Trophoblast cell (in vitro differentiated cells and primary cell): ENCODE results near the gene CLDN16.
A peak's percentile ranks its signal among the peaks of the same experiment; 100 is the strongest.

Experiments used
- DNase-seq, 2 donors: peaks; one replicate each; pipeline ENCODE4 v3.0.0-alpha.2; 2016
- H2AFZ ChIP-seq: 2 replicates; pipeline ENCODE4 v1.6.1; 2013; ENCODE audit warnings: low read length, moderate library complexity, mild to moderate bottlenecking; ENCODE audit not compliant: insufficient read depth, poor library complexity
- H2AK5ac ChIP-seq: 2 replicates; pipeline ENCODE4 v1.6.1; 2013; ENCODE audit warnings: mild to moderate bottlenecking, low read length
- H2BK120ac ChIP-seq: 2 replicates; pipeline ENCODE4 v1.6.1; 2013; ENCODE audit warnings: low read length, mild to moderate bottlenecking, moderate library complexity; ENCODE audit not compliant: insufficient read depth, poor library complexity
- H2BK12ac ChIP-seq: 2 replicates; pipeline ENCODE4 v1.6.1; 2013; ENCODE audit warnings: mild to moderate bottlenecking, low read length, moderate library complexity
- H2BK5ac ChIP-seq: 2 replicates; pipeline ENCODE4 v1.6.1; 2013; ENCODE audit warnings: low read length, low read depth, moderate library complexity, mild to moderate bottlenecking; ENCODE audit not compliant: poor library complexity
- H3K14ac ChIP-seq: 2 replicates; pipeline ENCODE4 v1.6.1; 2013; ENCODE audit warnings: mild to moderate bottlenecking, low read length
- H3K18ac ChIP-seq: 2 replicates; pipeline ENCODE4 v1.6.1; 2013; ENCODE audit warnings: mild to moderate bottlenecking, low read length
- H3K23ac ChIP-seq: 2 replicates; pipeline ENCODE4 v1.6.1; 2013; ENCODE audit warnings: low read length
- H3K27ac ChIP-seq: 2 replicates; pipeline ENCODE4 v1.5.1; 2013; ENCODE audit warnings: low read depth, mild to moderate bottlenecking, inconsistent platforms, low read length, moderate library complexity
- H3K27me3 ChIP-seq: 2 replicates; pipeline ENCODE4 v1.6.1; 2013; ENCODE audit warnings: inconsistent platforms, mild to moderate bottlenecking, low read length, moderate library complexity; ENCODE audit not compliant: insufficient read depth
- H3K36me3 ChIP-seq, 2 experiments: 1 replicate in 1 of 2; 2 replicates in 1 of 2; pipeline ENCODE4 v1.6.1; 2013; ENCODE audit warnings: low read length in 2 of 2, mild to moderate bottlenecking in 2 of 2, moderate library complexity in 1 of 2; ENCODE audit not compliant: insufficient read depth in 2 of 2, control insufficient read depth in 1 of 2
- H3K4ac ChIP-seq: 2 replicates; pipeline ENCODE4 v1.6.1; 2013; ENCODE audit warnings: low read depth, mild to moderate bottlenecking, low read length, moderate library complexity
- H3K4me1 ChIP-seq, 2 experiments: 1 replicate in 1 of 2; 2 replicates in 1 of 2; pipeline ENCODE4 v1.6.1; 2013; ENCODE audit warnings: low read length in 2 of 2, mild to moderate bottlenecking in 2 of 2, moderate library complexity in 1 of 2; ENCODE audit not compliant: insufficient read depth in 2 of 2, control insufficient read depth in 1 of 2
- H3K4me2 ChIP-seq: 2 replicates; pipeline ENCODE4 v1.6.1; 2013; ENCODE audit warnings: inconsistent platforms, mild to moderate bottlenecking, low read length, moderate library complexity
- H3K4me3 ChIP-seq: 2 replicates; pipeline ENCODE4 v1.5.1; 2013; ENCODE audit warnings: mild to moderate bottlenecking, low read depth, low read length, inconsistent platforms
- H3K79me1 ChIP-seq: one replicate; pipeline ENCODE4 v1.6.1; 2013; ENCODE audit warnings: low read length
- H3K79me2 ChIP-seq: 2 replicates; pipeline ENCODE4 v1.6.1; 2013; ENCODE audit warnings: low read length, mild to moderate bottlenecking; ENCODE audit not compliant: control insufficient read depth, insufficient read depth, poor library complexity
- H3K9ac ChIP-seq: 2 replicates; pipeline ENCODE4 v1.6.1; 2013; ENCODE audit warnings: mild to moderate bottlenecking, low read length
- H3K9me3 ChIP-seq: 2 replicates; pipeline ENCODE4 v1.6.1; 2013; ENCODE audit warnings: low read depth, mild to moderate bottlenecking, control low read depth, inconsistent platforms, low read length; ENCODE audit not compliant: insufficient read depth
- H4K12ac ChIP-seq: 2 replicates; pipeline ENCODE4 v1.6.1; 2013; ENCODE audit warnings: low read depth, mild to moderate bottlenecking, low read length, moderate library complexity
- H4K8ac ChIP-seq: 2 replicates; pipeline ENCODE4 v1.6.1; 2013; ENCODE audit warnings: low read depth, mild to moderate bottlenecking, low read length, moderate library complexity
- H4K91ac ChIP-seq: one replicate; pipeline ENCODE4 v1.6.1; 2013; ENCODE audit warnings: low read depth, mild to moderate bottlenecking, low read length, moderate library complexity
- WGBS: extraction: QIAGEN DNeasy Blood & Tissue Kit; methylation state at CpG from one replicate; pipeline ENCODE4 v1.1.7; 2013; ENCODE audit warnings: missing lambda C conversion rate; ENCODE audit not compliant: insufficient read length, insufficient coverage; ENCODE audit errors: extremely low coverage; 5-methylcytosine and 5-hydroxymethylcytosine counted together

CLDN16 gene

GRCh38 chr3:190446573-190447279 is 58.8 kb downstream of the CLDN16 start:
- peaks cover 0 to 2% of the 10 kb centered on the region in 2 experiments for H3K4me1 ChIP-seq
- H3K18ac ChIP-seq: no peak overlapping the region
- no peak overlapping the region for H2BK5ac ChIP-seq
- no peak overlapping the region for H4K91ac ChIP-seq
- H3K23ac ChIP-seq: no peak overlapping the region
- no peak overlapping the region for H3K4ac ChIP-seq
- no peak overlapping the region for H3K4me2 ChIP-seq
- no peak overlapping the region for H2AFZ ChIP-seq
- H3K14ac ChIP-seq: no peak overlapping the region
- H2BK120ac ChIP-seq: no peak overlapping the region
- peak; percentile 30 to 69 for DNase-seq
- no peak overlapping the region for H4K8ac ChIP-seq
- no peaks in the 10 kb centered on the region for H3K79me1 ChIP-seq
- H3K27me3 ChIP-seq: no peaks in the 10 kb centered on the region
- no peaks in the 10 kb centered on the region for H3K9me3 ChIP-seq
- WGBS: no CpG with 5 or more reads among the region's 6 CpGs
- no peak overlapping the region for H3K27ac ChIP-seq
- H2BK12ac ChIP-seq: no peak overlapping the region
- H3K79me2 ChIP-seq: no peaks in the 10 kb centered on the region
- H3K4me3 ChIP-seq: no peak overlapping the region
- no peak overlapping the region for H2AK5ac ChIP-seq
- no peak overlapping the region for H4K12ac ChIP-seq
- no peak overlapping the region for H3K9ac ChIP-seq
- H3K36me3 ChIP-seq: no peaks in the 10 kb centered on the region

GRCh38 chr3:190448256-190448655 is 60.3 kb downstream of the CLDN16 start:
- Histone ChIP-seq H3K4me3 (no peak overlapping the region), H2BK12ac (no peak overlapping the region), H3K4me2 (no peak overlapping the region), H3K79me2 (no peaks in the 10 kb centered on the region), H3K9ac (no peak overlapping the region), H3K4ac (no peak overlapping the region), H4K91ac (no peak overlapping the region), H2AFZ (no peak overlapping the region), H3K9me3 (no peaks in the 10 kb centered on the region), H3K23ac (no peak overlapping the region), H3K27ac (no peak overlapping the region), H4K12ac (no peak overlapping the region), H3K4me1 (peaks cover 0 to 2% of the 10 kb centered on the region in 2 experiments), H4K8ac (no peak overlapping the region), H3K14ac (no peak overlapping the region), H3K79me1 (no peaks in the 10 kb centered on the region), H2BK5ac (no peak overlapping the region), H2BK120ac (no peak overlapping the region), H3K36me3 (no peaks in the 10 kb centered on the region), H3K18ac (no peak overlapping the region), H2AK5ac (no peak overlapping the region), H3K27me3 (no peaks in the 10 kb centered on the region)
- WGBS: no CpG with 5 or more reads among the region's 2 CpGs
- DNase-seq: no peak

GRCh38 chr3:190449801-190450200 is 61.8 kb downstream of the CLDN16 start, which contains the start of gene TMEM207:
TMEM207 (minus strand) TSS chr3:190449901; CDS start chr3:190449809, 92 bp downstream.
- no CpG with 5 or more reads among the region's 1 CpG for WGBS
- Histone ChIP-seq H3K79me2 (no peaks in the 10 kb centered on the region), H3K27ac (no peak within 1 kb of the TSS), H2BK12ac (no peak within 1 kb of the TSS), H3K18ac (no peak within 1 kb of the TSS), H2BK5ac (no peak within 1 kb of the TSS), H2AFZ (no peak within 1 kb of the TSS), H3K4me2 (no peak within 1 kb of the TSS), H4K91ac (no peak within 1 kb of the TSS), H3K27me3 (no peaks in the 10 kb centered on the region), H2BK120ac (no peak within 1 kb of the TSS), H3K79me1 (no peaks in the 10 kb centered on the region), H3K14ac (no peak within 1 kb of the TSS), H3K4me1 (peaks cover 0 to 2% of the 10 kb centered on the region in 2 experiments), H3K36me3 (no peaks in the 10 kb centered on the region), H4K8ac (no peak within 1 kb of the TSS), H3K23ac (no peak within 1 kb of the TSS), H3K9ac (no peak within 1 kb of the TSS), H3K4me3 (no peak within 1 kb of the TSS), H3K4ac (no peak within 1 kb of the TSS), H4K12ac (no peak within 1 kb of the TSS), H3K9me3 (no peaks in the 10 kb centered on the region), H2AK5ac (no peak within 1 kb of the TSS)
- DNase-seq: no peak

GRCh38 chr3:190455828-190456227 is 67.9 kb downstream of the CLDN16 start:
- Histone ChIP-seq H3K14ac (no peak overlapping the region), H2BK12ac (no peak overlapping the region), H3K27me3 (no peaks in the 10 kb centered on the region), H3K27ac (no peak overlapping the region), H3K4me2 (no peak overlapping the region), H4K8ac (no peak overlapping the region), H4K91ac (no peak overlapping the region), H3K9ac (no peak overlapping the region), H3K23ac (no peak overlapping the region), H2AFZ (no peak overlapping the region), H3K79me1 (no peaks in the 10 kb centered on the region), H3K4me1 (no peaks in the 10 kb centered on the region), H3K9me3 (no peaks in the 10 kb centered on the region), H2BK120ac (no peak overlapping the region), H4K12ac (no peak overlapping the region), H3K36me3 (no peaks in the 10 kb centered on the region), H2BK5ac (no peak overlapping the region), H3K18ac (no peak overlapping the region), H2AK5ac (no peak overlapping the region), H3K4ac (no peak overlapping the region), H3K4me3 (no peak overlapping the region), H3K79me2 (no peaks in the 10 kb centered on the region)
- WGBS: no CpG with 5 or more reads among the region's 2 CpGs
- no peak for DNase-seq
